ENCODE data around the gene LSAMP. TPM values are rescaled to one million over a fixed set of nuclear protein-coding genes. Genes with fewer than 3 reads are reported as not detected.

The LSAMP gene
- total RNA-seq, 1 donor, result 1.3 TPM

DNA sequence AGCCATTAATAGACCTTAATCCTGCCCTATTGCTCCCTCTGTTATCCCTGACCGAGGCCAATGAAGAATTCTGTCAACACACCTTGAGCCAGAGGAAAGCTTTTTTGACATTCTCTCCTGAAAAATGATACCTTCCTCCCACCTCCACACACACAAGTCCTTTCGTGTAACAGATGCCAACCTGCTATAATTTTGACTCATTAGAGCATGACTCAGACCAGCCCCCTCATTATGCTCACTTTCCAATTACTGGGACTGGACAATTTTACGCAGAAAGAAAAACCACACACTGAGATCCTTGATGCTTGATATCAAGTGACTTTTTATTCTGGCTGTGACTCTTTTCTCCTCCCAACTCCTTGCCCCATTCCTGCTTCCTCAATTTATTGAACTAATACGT is 50.9 kb downstream of the LSAMP start:
- H3K4me3 ChIP-seq (ENCODE audit: low read depth, low read length), result no peak overlapping the region
- TF ChIP-seq, protein P1, sequence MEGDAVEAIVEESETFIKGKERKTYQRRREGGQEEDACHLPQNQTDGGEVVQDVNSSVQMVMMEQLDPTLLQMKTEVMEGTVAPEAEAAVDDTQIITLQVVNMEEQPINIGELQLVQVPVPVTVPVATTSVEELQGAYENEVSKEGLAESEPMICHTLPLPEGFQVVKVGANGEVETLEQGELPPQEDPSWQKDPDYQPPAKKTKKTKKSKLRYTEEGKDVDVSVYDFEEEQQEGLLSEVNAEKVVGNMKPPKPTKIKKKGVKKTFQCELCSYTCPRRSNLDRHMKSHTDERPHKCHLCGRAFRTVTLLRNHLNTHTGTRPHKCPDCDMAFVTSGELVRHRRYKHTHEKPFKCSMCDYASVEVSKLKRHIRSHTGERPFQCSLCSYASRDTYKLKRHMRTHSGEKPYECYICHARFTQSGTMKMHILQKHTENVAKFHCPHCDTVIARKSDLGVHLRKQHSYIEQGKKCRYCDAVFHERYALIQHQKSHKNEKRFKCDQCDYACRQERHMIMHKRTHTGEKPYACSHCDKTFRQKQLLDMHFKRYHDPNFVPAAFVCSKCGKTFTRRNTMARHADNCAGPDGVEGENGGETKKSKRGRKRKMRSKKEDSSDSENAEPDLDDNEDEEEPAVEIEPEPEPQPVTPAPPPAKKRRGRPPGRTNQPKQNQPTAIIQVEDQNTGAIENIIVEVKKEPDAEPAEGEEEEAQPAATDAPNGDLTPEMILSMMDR (IDR thresholded peaks at IDR 0.05; ENCODE audit: insufficient read depth, low read depth, low read length), result no peak
- DNase-seq (ENCODE audit: low read depth), result no peak

DNA sequence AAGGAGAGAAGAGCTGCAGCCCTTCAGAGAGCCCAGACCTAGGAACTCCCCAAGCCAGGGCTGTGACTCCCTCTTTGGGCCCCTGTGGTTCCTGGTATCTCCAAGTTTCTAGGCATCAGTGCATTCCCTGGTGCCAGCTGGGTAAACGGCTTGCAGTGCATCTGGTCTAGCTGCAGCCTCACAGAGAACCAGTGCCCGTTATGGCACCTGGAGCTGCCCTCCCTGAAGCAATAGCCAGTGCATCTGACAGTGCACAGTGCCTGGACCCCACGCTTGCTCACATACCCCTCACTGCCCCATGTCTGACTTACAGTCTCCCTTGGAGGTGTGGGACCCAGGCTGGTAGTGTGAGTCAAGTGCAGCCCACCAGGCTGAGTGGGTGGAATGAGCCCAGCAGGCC is 52.1 kb downstream of the LSAMP start:
- no peak for DNase-seq (ENCODE audit: low read depth)
- TF ChIP-seq, protein P1 (IDR thresholded peaks at IDR 0.05; ENCODE audit: insufficient read depth, low read depth, low read length), result no peak
- H3K4me3 ChIP-seq (ENCODE audit: low read depth, low read length), result no peak overlapping the region

DNA sequence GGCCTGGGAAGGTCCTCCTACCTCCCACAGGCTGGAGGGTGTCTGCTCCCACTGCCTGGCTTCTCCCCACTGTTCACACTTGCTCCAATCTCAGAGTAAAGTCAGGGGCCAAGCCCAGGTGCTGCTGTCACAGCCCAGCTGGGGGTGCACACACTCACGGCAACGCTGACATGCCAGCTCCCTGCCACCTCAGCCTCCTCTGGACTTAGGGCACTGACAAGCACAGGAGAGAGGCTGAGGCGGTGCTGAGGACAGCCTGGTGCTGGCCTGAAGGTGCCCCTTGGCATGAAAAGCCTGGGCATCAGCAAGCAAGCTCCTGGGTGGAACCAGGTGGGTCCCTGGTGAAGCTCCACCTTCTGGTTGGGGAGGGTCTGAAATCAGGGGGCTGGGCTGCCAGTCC is 53.0 kb downstream of the LSAMP start:
- DNase-seq (ENCODE audit: low read depth), result no peak
- TF ChIP-seq, protein P1 (IDR thresholded peaks at IDR 0.05; ENCODE audit: insufficient read depth, low read depth, low read length), result no peak
- H3K4me3 ChIP-seq (ENCODE audit: low read depth, low read length), result no peak overlapping the region

DNA sequence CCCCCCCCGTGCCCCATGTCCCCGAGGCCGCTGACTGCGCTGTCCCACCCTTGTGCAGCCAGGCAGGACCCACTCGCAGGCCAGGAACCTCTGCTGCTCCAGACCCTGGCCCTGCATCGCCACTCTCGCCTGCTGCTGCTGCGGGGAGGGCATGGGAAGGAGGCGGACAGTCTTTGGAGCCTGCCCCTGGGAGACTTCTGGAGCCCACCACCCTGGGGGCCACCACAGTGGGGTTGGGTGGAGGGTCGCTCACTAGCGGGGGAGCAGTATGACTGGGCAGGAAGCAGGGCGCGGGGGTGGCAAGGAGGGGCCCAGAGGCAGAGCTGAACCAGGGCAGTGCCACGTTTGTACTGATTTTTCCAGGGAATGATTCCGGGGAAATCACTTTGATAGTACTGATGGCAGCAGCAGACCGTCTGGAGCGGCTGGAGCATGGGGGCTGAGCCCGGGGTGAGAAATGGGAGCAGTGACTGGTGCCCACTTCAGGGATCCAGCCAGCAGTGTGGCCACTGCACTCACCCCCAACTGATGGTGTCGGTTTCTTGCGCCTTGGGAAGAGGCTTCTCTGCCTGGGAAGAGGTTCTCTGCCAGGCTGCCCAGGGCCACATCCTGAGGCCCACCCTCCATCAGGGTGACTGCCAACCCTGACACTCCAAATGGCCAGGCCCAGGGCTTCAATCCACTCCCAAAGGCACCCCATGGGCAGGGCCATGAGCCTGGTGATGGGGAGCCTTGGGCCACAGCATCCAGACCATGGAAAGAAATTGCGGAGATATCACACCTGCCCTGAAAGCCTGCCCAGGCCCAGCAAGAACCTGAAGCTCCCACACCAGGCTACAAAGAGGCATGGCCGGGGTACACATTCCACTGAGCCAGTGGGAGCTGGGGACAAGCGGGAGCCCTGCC is 53.7 kb downstream of the LSAMP start:
- TF ChIP-seq, protein P1 (IDR thresholded peaks at IDR 0.05; ENCODE audit: insufficient read depth, low read depth, low read length), result no peak
- no peak overlapping the region for H3K4me3 ChIP-seq (ENCODE audit: low read depth, low read length)
- DNase-seq (ENCODE audit: low read depth), result no peak

DNA sequence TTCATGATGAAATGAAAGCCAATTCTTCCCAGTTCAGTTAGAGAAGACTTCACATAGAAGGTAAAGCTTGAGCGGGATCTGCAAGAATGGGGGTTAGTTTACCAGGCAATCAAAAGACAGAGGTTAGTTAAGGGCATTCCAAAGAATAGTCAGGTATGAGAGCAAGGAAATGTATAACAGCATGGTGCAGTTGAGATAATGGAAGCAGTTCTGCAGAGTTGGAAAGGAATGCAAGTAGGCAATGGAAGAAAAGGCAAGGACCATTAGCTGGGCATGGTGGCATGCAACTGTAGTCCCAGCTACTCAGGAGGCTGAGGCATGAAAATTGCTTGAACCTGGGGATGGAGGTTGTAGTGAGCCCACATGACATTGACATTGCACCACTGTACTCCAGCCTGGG is 55.0 kb downstream of the LSAMP start:
- no peak overlapping the region for H3K4me3 ChIP-seq (ENCODE audit: low read depth, low read length)
- TF ChIP-seq, protein P1 (IDR thresholded peaks at IDR 0.05; ENCODE audit: insufficient read depth, low read depth, low read length), result no peak
- no peak for DNase-seq (ENCODE audit: low read depth)

DNA sequence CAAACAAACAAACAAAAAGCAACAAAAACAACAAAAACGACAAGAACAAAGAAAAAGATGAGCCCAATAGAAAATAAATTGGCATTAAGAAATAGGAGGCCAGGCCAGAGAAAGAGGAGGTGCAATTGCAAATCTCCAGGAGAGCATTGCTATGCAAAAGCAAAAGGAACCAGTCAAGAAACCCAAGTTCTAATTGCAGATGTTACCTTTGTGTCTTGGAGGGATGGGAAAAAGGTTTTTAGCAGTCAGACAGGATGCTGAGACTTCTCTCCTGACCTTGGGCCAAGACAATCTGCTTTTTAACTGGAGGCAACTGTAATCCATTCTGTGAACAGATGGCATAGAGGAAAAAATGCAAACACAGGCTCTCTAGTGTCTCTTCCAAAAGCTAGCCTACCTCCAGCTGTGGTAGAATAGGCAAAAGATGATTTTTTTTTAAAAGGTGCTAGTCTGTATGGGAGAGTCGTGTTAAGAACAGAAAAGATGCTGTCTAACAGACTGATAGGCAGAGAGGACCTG is 56.4 kb downstream of the LSAMP start:
- no peak overlapping the region for H3K4me3 ChIP-seq (ENCODE audit: low read depth, low read length)
- no peak for DNase-seq (ENCODE audit: low read depth)
- TF ChIP-seq, protein P1 (IDR thresholded peaks at IDR 0.05; ENCODE audit: insufficient read depth, low read depth, low read length), result no peak

Data from fibroblast of villous mesenchyme (primary cell).